HCEC 1CT (cell line): ENCODE results near the gene TOB1.
A peak's percentile ranks its signal among the peaks of the same experiment; 100 is the strongest.

ENCODE experiments used
- DNase-seq: peaks from one replicate; pipeline ENCODE4 v3.0.0-alpha.2; 2017

Gene TOB1

DNA sequence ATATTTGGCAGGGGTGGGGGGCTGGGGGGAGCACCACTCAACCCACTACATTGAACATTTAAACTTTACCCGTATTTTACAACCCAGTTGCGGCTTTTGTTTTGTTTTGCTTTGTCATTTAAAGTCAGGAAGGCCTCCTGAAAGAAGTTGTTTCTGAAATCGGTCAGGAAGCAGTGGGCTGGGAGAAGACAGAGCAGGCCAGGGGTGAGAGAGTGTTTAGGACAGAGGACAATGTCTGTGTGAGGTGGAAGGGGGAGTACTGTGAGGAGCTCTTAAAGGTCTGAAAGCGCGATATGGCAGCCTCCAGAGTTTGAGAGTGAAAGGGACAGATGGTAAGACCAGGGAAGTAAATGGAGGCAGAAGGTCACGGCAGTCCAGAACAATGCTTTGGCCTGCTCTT is 36.8 kb downstream of the TOB1 start:
- DNase-seq: no peak

DNA sequence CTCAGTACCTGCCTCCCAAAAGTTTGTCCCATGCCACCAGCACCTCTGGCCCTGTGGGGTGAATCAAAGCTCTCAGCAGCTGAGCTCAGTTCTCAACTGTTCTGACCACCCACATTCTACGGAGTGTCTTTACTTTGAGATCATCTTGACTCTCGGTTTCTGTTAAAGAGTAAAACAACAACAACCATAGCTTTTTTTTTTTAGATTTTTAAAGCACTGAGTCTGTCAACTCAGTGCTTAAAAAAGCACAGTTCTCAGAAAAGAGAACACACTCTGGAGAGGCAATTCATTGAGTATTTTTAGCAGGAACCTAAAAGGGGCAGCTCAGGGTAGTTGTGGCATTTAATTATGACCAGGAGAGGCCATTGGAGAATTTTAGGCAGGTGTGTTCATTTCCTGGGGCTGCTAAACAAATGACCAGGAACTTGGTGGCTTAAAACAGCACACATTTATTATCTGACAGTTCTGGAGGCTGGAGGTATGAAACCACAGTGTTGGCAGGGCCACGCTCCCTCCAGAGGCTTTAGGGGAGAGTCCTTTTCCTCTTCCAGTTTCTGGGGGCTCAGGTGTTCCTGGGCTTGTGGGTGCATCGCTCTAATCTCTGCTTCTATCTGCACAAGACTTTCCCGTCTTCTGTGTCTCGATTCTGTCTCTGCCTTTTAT is 37.5 kb downstream of the TOB1 start:
- no peak for DNase-seq

DNA sequence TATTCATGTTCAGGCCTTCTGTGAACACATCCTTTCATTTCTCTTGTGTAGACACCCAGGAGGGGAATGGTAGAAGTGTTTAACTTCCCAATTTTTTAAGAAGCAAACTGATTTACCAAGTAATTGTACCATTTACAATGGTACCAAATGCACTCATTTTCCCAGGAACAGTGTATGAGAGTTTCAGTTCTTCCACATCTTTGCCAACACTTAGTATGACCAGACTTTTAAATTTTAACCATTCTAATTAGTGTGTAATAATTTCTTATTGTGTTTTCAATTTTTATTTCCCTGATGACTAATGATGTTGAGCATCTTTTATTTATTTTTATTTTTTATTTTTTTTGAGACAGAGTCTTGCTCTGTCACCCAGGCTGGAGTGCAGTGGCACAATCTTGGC is 41.0 kb downstream of the TOB1 start:
- no peak for DNase-seq

DNA sequence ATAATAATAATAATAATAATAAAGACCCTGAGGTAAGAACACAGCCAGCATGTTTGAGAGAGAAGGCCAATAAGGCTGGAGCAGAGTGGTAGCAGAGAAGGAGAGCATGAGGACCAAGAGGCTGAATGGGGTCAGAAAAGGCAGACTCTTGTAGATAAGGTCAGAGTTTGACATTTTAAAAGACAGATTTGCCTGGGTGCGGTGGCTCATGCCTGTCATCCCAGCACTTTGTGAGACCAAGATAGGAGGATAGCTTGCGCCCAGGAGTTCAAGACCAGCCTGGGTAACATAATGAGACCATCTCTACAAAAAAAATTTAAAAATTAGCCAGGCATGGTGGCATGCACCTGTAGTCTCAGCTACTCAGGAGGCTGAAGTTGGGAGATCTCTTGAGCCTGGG is 41.7 kb downstream of the TOB1 start:
- no peak for DNase-seq

DNA sequence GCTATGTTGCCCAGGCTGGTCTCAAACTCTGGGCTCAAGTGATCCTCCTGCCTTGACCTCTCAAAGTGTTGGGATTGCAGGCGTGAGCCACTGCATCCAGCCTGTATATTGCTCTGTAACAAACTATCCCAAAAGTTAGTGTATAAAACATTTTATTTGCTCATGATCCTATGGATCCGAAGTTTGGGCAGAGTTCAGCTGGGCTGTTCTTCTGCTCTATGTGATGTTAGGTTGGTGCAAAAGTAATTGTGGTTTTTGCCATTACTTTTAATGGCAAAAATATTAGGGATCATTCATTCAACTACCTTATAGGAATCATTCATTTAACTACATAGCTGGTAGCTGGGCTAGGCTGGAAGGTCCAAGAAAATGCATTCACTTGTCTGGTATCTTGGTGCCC is 43.6 kb downstream of the TOB1 start:
- DNase-seq: no peak

DNA sequence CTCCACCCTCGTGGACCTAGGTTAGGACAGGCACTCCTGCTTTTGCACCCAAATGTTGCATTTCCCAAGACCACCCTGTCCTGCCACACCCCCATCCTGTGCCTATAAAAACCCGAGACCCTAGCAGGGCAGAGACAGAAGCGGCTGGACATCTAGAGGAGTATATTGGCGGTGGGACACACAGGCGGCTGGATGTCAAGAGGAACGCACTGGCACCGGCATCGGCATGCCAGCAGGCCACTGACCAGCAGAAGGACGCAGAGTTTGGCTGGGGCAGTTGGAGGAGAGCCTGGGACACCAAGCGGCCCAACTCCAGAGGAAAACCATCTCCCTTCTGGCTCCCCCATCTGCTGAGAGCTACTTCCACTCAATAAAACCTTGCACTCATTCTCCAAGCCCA is 45.5 kb downstream of the TOB1 start:
- DNase-seq: no peak

DNA sequence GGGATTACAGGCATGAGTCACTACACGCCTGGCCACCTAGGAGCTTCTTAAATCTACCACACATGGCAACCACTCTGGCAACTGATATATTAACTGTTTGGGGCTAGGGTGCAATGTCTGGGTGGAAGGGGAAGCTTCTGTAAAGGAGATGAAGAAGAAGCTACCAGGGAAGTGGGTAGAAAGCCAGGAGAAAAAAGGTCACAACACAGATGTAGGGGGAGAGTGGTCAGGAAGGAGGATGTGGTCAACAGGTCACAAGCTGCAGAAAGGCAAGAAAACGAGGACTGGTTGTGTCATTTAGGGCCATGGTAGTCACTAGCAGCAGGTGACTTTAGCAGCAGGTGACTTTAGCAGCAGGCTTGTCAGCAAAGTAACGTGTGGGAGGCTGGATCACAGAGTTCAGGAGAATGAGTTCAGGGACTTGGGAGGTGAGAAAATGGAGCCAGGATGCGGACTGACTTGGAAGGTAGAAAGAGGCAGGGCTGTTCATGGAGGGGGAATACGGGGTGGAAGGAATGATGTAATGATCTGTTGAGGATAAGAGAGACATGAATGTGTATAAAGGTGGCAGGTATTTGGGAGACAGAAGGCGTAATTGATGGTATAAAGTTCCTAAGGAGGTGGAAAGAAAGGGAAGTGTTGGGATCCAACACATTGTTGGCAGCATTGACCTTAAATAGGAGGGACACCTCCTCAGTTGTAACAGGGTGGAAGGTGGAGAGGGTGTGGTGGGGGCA is 47.1 kb downstream of the TOB1 start:
- no peak for DNase-seq

DNA sequence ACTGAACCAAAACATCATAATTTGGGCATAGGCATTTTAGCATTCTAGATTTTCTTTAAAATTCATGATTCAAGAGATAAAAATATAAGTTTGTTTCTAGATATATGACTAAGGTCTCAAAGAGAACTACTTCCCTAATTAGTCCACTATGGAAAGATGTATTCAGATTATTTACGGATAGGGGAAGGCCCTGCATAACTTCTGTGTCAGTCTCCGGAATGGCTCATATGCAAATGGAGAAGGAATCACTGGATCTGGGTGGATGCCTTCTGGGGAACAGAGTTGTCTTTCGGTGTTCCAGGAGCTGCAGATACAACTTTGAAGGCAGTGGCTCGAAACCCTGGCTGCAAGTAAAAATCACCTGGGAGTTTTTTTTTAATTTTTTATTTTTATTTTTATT is 47.9 kb downstream of the TOB1 start:
- no peak for DNase-seq

DNA sequence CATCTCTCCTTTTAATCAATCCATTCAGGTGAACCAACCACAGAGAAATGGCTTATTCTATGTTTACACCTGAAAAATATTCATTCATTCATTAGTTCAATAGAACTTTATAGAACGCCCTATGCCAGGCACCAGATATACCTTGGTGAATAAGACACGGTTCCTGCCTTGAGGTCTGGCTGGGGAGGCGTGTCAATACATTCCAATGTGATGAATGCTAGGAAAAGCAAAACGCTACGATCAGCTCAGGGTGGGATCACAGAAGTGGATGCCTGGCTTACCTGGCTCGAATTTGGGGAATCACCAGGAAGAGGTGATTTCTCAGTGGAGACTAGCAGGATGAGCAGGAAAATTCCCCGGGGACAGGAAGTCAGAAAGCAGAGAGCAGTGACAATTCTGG is 48.3 kb downstream of the TOB1 start:
- no peak for DNase-seq

DNA sequence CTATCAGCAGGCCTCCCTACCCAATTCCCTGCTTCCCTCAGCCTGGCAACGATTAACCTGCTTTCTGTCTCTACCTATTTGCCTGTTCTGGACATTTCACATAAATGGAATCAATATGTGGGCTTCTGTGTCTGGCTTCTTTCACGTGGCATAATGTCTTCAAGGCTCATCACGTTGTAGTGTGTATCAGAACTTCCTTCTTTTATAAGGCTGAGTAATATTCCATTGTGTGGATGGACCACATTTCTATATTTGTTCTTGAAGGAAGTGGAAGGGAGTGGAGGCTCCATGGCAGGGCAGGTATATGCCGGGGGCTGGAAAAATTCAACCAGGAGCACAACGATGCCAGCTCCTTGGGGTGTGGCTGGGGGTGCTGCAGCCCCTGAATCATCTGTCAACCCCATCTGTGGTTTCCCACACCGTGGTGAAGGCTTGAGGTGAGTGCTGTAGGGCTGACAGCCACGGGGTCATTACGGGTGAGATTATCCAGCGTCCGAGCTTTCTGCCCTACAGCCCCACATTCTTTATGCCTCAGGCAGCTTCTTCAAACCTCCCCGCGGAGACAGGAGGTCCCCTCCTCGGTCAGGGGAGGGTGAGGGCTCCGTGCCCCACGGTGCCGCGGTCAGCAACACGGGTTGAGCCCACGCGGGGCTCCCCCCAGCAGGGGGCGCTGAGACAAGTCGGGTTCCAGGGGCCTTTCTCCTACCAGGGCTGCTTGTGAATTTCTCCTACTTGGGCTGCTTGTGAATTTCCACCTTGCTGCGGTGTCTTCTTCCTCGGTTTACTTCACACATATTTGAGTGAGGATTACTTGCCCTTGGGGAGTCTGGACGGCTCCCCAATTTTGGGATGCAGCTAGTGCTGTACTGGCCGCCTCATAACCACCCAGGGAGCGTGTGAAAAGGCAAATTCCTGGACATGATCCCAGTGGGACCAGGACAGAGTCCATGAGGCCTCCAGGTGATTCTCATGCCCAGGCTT is 49.1 kb downstream of the TOB1 start:
- peak; percentile 31 for DNase-seq

DNA sequence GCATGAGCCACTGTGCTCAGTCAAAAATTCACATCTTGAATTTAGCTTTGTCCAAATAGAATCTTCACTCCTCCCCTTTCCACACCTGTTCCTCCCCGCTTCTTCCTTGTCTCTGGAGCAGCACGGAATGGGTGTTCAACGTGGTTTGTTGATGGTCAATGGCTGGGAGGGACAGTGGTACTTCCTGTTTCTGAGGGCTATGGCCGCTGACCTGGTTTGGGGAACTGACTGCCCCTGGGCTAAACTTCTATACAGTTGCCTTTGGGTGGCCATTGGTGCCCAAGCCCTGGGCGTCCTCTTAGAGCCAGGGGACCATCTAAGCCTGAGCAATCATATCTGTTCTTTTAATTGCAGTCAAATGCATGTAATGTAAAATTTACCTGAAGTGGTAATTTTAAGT is 49.9 kb downstream of the TOB1 start:
- DNase-seq: no peak

DNA sequence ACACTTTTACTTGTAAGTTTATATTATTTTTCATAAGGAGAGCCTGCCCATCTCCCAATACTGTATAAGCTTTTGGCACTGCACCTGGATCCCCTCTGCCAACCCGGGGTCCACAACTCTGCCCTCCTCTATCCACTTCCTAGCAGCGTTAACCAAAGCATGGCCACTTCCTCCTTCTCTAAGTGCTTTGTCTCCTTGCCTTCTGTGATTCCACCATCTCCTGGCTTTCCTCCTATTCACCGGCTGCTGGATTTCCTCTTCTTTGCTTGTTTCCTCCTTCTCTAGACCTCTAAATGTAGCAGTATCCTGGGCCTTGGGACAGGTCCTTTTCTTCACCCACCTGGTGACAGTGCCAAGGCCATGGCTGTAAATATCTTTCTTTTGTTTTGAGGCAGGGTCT is 50.8 kb downstream of the TOB1 start:
- no peak for DNase-seq

DNA sequence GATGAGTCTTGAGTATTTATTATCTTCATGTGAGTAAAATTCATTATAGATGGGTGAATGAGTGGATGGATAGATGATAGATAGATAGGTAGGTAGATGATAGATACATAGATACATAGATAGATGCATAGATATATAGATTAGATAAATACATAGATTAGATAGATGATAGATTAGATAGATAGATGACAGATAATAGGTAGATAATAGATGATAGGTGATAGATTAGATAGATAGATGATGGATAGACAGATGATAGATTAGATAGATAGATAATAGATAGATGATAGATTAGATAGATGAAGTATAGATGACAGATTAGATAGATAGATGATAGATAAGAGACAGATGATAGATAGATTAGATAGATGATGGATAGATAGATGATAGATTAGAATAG is 52.6 kb downstream of the TOB1 start:
- DNase-seq: no peak
